NCI-H187 treated with DMSO at 0.1 percent for 48 hours (cell line): ENCODE data around the gene GPR6.

ENCODE experiments used
- DNase-seq: peaks from one replicate; lab custom pipeline; 2025; lab: John Stamatoyannopoulos, UW

GPR6 gene

DNA sequence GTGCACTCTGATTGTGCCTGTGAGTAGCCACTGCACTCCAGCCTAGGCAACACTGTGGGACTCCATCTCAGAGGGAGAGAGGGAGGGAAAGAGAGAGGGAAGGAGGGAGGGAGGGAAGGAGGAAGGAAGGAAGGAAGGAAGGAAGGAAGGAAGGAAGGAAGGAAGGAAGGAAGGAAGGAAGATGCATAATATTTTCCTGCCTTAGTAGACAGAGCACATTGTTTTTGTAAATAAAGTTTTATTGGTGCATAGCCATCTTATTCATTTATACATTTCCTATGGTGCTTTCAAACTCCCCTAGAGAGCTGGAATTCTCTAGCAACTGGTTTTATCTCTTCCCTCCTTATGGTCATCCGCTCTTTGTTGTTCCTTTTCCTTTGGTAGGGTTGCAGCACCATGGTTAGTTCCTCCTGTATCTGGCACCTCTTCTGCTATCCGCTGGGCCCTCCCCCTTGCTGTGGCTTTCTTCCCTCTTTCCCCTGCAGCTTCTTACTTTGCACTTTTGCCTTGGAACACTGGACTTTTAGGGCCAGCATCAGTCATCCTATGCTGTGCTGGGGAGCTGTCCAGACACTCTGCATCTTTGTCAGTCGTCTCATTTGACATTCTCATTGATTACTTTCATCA, 20.2 kb downstream of the GPR6 start:
- no peak for DNase-seq

DNA sequence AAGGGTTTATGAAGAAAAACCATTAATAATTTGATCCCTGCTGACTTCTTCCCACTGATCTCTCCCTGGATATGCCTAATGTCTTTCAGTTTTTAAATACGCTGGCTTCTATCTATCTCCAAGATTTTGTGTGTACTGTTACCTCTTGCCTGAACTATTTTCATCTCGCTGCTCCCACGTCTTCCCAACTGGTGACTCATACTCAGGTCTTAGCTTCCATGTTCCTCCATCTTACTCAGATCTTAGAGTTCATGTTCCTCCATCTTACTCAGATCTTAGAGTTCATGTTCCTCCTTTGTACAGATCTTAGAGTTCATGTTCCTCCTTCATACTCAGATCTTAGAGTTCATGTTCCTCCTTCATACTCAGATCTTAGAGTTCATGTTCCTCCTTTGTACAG, 21.6 kb downstream of the GPR6 start:
- no peak for DNase-seq

DNA sequence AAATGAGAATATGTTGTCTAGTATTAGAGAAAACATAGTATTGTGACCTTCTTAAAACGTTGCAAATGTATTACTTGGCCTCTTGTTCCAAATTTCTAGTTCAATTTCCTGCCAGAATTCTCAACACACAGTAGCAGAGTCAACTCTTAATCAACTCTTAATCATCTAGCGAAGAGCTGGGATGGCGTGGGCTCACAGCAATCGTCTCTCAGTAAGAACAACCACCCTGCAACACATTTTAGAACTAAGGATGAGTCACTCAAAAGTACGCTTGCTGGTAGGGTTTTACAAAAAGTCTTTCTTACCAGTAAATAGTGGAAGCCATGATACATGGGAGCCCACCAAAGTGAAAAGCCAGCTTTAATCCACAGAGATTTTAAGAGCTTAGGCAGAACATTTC, 24.6 kb downstream of the GPR6 start:
- DNase-seq, result no peak

DNA sequence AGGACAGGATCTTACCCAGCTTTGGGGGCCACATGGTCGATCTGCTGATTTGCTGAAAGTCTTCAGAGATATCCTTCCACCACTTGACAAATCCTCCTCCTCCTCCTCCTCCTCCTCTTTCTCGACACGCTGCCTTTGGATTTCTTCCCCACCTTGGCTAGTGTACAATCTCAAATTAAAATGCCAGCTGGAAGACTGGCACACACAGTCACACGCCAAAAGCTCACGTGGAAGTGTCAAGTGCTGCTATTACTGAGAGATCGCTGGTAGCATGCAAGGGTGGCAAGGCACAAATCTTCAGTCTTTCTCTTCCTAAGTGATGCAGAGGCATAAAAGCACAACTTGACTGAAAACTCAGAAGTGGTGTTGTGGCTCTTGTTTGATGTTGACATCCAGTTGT, 35.3 kb downstream of the GPR6 start:
- DNase-seq, result no peak

DNA sequence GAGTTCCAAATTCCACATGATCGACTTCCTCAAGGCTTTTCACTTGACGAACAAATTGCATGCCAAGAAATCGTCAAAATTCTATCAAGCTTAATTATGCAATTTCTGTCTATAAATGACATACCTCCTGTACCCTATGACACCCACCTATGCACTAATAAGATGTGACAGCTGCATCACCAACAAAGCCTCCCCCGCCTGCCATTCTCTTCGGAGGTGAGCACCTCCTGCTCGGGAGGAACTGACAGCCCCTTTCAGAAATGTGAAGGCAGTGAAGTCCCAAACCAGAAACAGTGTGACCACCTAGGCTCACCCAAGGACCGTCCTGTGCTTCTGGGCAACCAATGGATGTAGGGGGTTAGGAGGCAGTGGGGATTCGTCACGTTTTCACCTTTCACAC, 37.1 kb downstream of the GPR6 start:
- no peak for DNase-seq

DNA sequence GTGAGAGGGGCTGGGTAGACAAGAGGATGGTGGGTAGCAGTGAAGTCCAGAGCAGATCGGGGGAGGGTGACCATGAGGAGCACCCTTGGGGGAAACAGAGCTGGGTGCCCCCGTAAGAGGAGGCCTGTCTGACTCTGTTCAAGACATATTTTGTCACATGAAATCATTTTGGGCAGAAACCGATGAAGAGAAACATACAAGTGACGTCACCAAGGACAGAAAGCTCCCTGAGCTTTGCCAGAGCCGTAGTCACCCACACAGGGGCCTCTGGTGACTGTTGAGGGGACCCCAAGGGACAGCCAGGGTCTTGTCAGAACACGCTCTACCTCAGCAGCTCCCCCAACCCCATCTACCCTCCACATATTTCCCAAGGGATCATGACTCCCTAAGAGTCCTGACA, 39.2 kb downstream of the GPR6 start:
- DNase-seq, result no peak

DNA sequence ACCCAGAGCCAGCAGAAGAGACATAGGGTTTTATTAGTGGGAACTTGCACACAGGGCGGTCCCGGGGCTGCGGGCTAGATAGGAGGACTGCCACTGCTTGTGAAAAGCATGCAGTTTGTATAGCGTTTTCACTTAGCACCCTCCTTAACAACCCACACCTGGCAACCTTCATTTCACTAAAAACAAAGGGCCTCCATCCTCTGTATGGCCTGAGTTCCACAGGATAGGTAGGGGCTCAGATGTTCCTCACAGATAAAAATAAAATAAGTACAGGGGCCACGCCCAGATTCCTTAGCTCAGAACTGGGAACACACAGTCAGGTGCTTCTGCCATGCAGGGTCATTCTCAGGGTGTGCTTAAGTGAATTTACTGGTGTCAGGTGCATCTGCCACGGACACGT, 39.8 kb downstream of the GPR6 start:
- DNase-seq, result no peak

DNA sequence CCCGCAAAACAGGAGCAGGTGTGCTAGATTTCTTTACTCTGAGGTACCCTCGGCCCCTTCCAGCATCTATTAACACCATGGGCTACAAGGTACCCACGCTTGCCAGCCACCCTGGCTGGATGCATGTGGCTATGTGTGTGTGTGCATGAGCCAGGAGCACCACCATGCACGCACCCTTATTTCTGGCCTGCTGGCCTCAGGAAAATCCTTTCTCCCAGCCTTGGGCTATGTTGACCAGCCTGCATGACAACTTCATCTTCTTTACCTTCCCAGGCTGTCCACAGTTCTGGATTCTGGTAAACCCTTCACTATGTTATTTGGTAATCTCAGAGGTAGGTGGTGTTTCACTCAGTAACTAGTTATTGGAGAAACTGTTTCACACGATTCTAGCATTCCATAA, 40.4 kb downstream of the GPR6 start:
- no peak for DNase-seq

DNA sequence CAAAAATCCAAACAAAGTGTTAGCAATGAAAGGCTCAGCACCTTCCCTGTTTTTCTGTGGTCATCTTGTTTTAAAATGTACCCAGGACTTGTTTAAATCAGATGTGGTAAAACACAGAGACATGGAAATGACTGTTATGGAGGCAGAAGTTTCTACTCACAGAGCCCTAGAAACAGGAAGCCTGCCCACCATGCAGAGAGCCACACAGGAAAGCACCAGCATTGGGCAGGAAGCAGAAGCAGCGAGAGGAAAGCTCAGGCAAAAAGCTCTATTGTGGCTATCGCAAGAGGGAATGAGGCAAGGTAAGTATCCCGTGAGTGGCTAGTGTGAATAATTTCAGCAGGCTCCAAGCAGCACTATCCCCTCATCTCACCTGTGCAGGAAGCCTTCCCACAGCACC, 42.8 kb downstream of the GPR6 start:
- DNase-seq, result no peak

DNA sequence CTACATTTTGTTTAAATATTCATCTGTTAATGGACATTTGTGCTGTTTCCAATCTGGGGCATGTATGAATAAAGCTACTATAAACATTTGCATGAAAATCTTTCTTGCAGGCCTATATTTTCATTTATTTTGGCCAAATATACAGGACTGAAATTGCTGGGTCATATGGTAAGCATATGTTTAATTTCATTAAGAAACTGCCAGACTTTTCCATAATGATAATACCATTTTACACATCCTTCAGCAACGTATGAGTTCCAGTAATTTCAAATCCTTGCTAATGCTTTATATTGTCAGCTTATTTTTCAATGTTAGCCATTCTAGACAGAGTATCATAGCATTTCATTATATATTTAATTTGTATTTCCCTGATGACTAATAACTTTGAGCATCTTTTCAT, 51.0 kb downstream of the GPR6 start:
- DNase-seq, result no peak
